AG04450 (cell line): ENCODE data around the gene ABHD12B. TPM values are rescaled to one million over a fixed set of nuclear protein-coding genes. Genes with fewer than 3 reads are reported as not detected.

ENCODE experiments used
- CTCF ChIA-PET: fragments of 300-600, 350-600 bp; formaldehyde crosslinking; extraction: SDS; loops from one replicate; lab custom pipeline; 2022; ENCODE audit warnings: antibody characterized with exemption, inconsistent platforms; lab: Charles Lee
- POLR2A ChIA-PET: fragments of 350-600 bp; formaldehyde crosslinking; extraction: SDS; loops from one replicate; lab custom pipeline; 2021; ENCODE audit warnings: antibody characterized with exemption, inconsistent platforms; lab: Yijun Ruan, JAX
- DNase-seq: peaks from one replicate; pipeline ENCODE4 v3.0.0-alpha.2; 2011; ENCODE audit warnings: low read depth, low spot score
- H3K27ac ChIP-seq: one replicate; pipeline ENCODE4 v1.5.1; 2012; ENCODE audit warnings: low read depth, low read length, control low read depth
- H3K27me3 ChIP-seq: one replicate; pipeline ENCODE4 v1.6.0; 2012; ENCODE audit warnings: low read length; ENCODE audit not compliant: control insufficient read depth, insufficient read depth
- H3K4me3 ChIP-seq: 2 replicates; pipeline ENCODE4 v1.5.1; 2011; ENCODE audit warnings: mild to moderate bottlenecking, low read depth, low read length, control low read depth
- H3K9me3 ChIP-seq: 2 replicates; pipeline ENCODE4 v1.5.1; 2012; ENCODE audit warnings: low read length; ENCODE audit not compliant: control insufficient read depth, insufficient read depth
- CTCF ChIP-seq: IDR thresholded peaks from 2 replicates; pipeline ENCODE4 v1.5.1; 2011; ENCODE audit warnings: low read depth, low read length, control low read depth, inconsistent platforms
- polyA plus RNA-seq: library from polyadenylated mRNA; depleted of rRNA; stranded (reverse); fragments of >200 nt; gene quantifications from 2 replicates; pipeline ENCODE4 v1.2.3, GENCODE V29; 2011; rRNA removed
- small RNA-seq: library from RNA; depleted of rRNA; stranded (forward); fragments of <200 nt; gene quantifications from one replicate; pipeline ENCODE3, GENCODE V24; 2012; ENCODE audit warnings: low read depth; ENCODE audit not compliant: insufficient read length

The ABHD12B gene
- polyA plus RNA-seq, 1 experiment, result 0.32 TPM

- Histone ChIP-seq H3K4me3 (no peak overlapping the region), H3K27me3 (no peaks in the 10 kb centered on the region), H3K27ac (no peak overlapping the region), H3K9me3 (0 out of 2 replicates have a peak, but pooled peaks cover 4% of the 10 kb centered on the region)
- no peak for DNase-seq
- no peak for TF ChIP-seq CTCF
- POLR2A ChIA-PET, result no interaction called here
- CTCF ChIA-PET, result no interaction called here
Measured at GRCh38 chr14:50947446-50947845, 75.6 kb downstream of the ABHD12B start.

GRCh38 chr14:50948205-50948604 is 76.4 kb downstream of the ABHD12B start:
- H3K9me3 ChIP-seq, result 0 out of 2 replicates have a peak, but pooled peaks cover 4% of the 10 kb centered on the region
- POLR2A ChIA-PET, result no interaction called here
- no peaks in the 10 kb centered on the region for H3K27me3 ChIP-seq
- no peak overlapping the region for H3K4me3 ChIP-seq
- no peak overlapping the region for H3K27ac ChIP-seq
- TF ChIP-seq CTCF, result no peak
- DNase-seq, result no peak
- CTCF ChIA-PET, result no interaction called here

GRCh38 chr14:50951032-50951431 is 79.2 kb downstream of the ABHD12B start:
- no peak for TF ChIP-seq CTCF
- ChIA-PET CTCF (no interaction called here), POLR2A (no interaction called here)
- H3K27me3 ChIP-seq, result no peaks in the 10 kb centered on the region
- H3K4me3 ChIP-seq, result no peak overlapping the region
- H3K9me3 ChIP-seq, result 0 out of 2 replicates have a peak, but pooled peaks cover 4% of the 10 kb centered on the region
- H3K27ac ChIP-seq, result no peak overlapping the region
- DNase-seq, result no peak

- H3K4me3 ChIP-seq, result no peak overlapping the region
- no peaks in the 10 kb centered on the region for H3K27me3 ChIP-seq
- ChIA-PET POLR2A (no interaction called here), CTCF (interaction anchor here (0.6 to 4.7 kb wide), 4 partner anchors 214 to 275 kb away, joined by 3 to 36 read pairs (median 4); no protein-coding TSS in a partner anchor)
- 0 out of 2 replicates have a peak, but pooled peaks cover 4% of the 10 kb centered on the region for H3K9me3 ChIP-seq
- no peak for TF ChIP-seq CTCF
- no peak overlapping the region for H3K27ac ChIP-seq
- DNase-seq, result no peak
Measured at GRCh38 chr14:50953502-50953901, 81.6 kb downstream of the ABHD12B start.

Small RNA genes lying within 50 kb of the gene (small RNA-seq; reads per million reads assigned to genes)
- not detected for gene RF00593

Other genes starting within 250 kb of the ABHD12B start
- 27.6 and 33.8 TPM in 2 replicates for gene SAV1, start 203.7 kb upstream of the ABHD12B start, polyA plus RNA-seq
- gene NIN, start 40.9 kb upstream of the ABHD12B start, polyA plus RNA-seq, result 25.1 and 26.9 TPM in 2 replicates
- 57.8 and 60.4 TPM in 2 replicates for gene PYGL, start 72.4 kb downstream of the ABHD12B start, polyA plus RNA-seq
- 0.02 and 0.06 TPM in 2 replicates for gene TRIM9, start 223.1 kb downstream of the ABHD12B start, polyA plus RNA-seq